MM.1S (cell line): Measurements from ENCODE around the gene TUBB2B.

Source experiments
- CTCF ChIP-seq: fragments of 300-600 bp; sonication (generic); IDR thresholded peaks from 2 replicates; pipeline ENCODE4 v1.5.1; 2016; ENCODE audit warnings: antibody characterized with exemption, low read length, mixed read lengths
- EZH2 ChIP-seq: fragments of 300-600 bp; sonication (generic); optimal IDR thresholded peaks from 2 replicates; pipeline ENCODE3; 2017; ENCODE audit warnings: low read depth, mild to moderate bottlenecking, antibody characterized with exemption, low read length, mixed read lengths
- EZH2phosphoT487 ChIP-seq: fragments of 300-600 bp; sonication (generic); IDR thresholded peaks from 2 replicates; pipeline ENCODE4 v1.6.1; 2018; ENCODE audit warnings: antibody characterized with exemption, low read length

GRCh38 chr6:3258201-3258600, 30.7 kb upstream of the TUBB2B start:
- TF ChIP-seq CTCF (no peak), EZH2 (no peak), EZH2phosphoT487 (no peak)
